Stomach (tissue), 4 donors: ENCODE measurements around the gene NHLRC3.

Source experiments
- EP300 ChIP-seq: sonication (generic); formaldehyde crosslinking; IDR thresholded peaks from one replicate; pipeline ENCODE4 v1.6.1; 2017; ENCODE audit warnings: antibody characterized with exemption
- POLR2A ChIP-seq, 4 donors: fragments of 450-650 bp; IDR thresholded peaks; one replicate each; pipeline ENCODE4 v1.6.1; 2016; ENCODE audit warnings: antibody characterized with exemption in 4 of 4, control low read depth in 2 of 4, mild to moderate bottlenecking in 1 of 4, moderate library complexity in 1 of 4
- POLR2AphosphoS5 ChIP-seq, 3 donors: sonication (generic); formaldehyde crosslinking; IDR thresholded peaks; one replicate each; pipeline ENCODE4 v1.6.1; 2016; ENCODE audit warnings: antibody characterized with exemption in 3 of 3
- TF ChIP-seq, protein P1 (sequence below), 7 experiments: fragments of 450-650 bp in 4 of 7; fragments of 200-600 bp in 3 of 7; sonication (generic) in 3 of 7; IDR thresholded peaks; one replicate each; pipeline ENCODE4 v1.5.1; 2016 to 2019; ENCODE audit warnings: antibody characterized with exemption in 7 of 7, control low read depth in 2 of 7, mild to moderate bottlenecking in 1 of 7

DNA sequence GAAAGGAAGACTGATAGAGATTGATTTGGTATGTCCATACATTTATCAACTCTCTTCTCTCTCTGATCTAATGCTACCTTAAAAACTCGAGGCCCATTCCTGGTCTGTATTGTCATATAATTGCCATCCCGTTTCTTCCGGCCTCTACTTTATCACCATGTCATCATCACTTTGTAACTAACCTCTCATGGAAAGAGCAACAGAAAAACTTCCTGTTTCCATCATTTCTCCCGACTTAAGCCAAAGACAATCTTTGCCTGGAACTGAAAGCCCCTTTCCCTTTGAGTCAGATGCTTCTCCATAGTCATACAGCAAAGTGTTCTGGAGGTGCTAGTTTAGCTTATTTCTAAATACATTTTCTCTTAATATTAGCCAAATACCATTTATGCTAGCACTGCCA is 44.9 kb upstream of the NHLRC3 start:
- TF ChIP-seq POLR2A (IDR thresholded peaks at IDR 0.05) (no peak), POLR2AphosphoS5 (IDR thresholded peaks at IDR 0.05) (no peak), EP300 (no peak)
- TF ChIP-seq, protein P1, sequence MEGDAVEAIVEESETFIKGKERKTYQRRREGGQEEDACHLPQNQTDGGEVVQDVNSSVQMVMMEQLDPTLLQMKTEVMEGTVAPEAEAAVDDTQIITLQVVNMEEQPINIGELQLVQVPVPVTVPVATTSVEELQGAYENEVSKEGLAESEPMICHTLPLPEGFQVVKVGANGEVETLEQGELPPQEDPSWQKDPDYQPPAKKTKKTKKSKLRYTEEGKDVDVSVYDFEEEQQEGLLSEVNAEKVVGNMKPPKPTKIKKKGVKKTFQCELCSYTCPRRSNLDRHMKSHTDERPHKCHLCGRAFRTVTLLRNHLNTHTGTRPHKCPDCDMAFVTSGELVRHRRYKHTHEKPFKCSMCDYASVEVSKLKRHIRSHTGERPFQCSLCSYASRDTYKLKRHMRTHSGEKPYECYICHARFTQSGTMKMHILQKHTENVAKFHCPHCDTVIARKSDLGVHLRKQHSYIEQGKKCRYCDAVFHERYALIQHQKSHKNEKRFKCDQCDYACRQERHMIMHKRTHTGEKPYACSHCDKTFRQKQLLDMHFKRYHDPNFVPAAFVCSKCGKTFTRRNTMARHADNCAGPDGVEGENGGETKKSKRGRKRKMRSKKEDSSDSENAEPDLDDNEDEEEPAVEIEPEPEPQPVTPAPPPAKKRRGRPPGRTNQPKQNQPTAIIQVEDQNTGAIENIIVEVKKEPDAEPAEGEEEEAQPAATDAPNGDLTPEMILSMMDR (IDR thresholded peaks at IDR 0.05), result no peak
